ENCODE data around the gene BST1. TPM values are rescaled to one million over a fixed set of nuclear protein-coding genes. Genes with fewer than 3 reads are reported as not detected.

Gene BST1
- total RNA-seq, 6 donors from 2014 or later: 4.2 to 19.5 (median 11.1) TPM

- Histone ChIP-seq H3K4me3 (no peak overlapping the region), H3K27me3 (no peaks in the 10 kb centered on the region), H3K4me1 (no peaks in the 10 kb centered on the region), H3K36me3 (no peaks in the 10 kb centered on the region), H3K9me3 (no peaks in the 10 kb centered on the region), H3K27ac (no peak overlapping the region)
- ATAC-seq (ENCODE audit: low FRiP score in 2 of 2) (no peak), DNase-seq (no peak)
- no peak for TF ChIP-seq POLR2AphosphoS5 (IDR thresholded peaks at IDR 0.05)
- no peak for TF ChIP-seq POLR2A (IDR thresholded peaks at IDR 0.05)
- no peak for TF ChIP-seq CTCF (IDR thresholded peaks at IDR 0.05)
- TF ChIP-seq EP300 (IDR thresholded peaks at IDR 0.05): no peak
- 94% methylated on average over 1 of the region's 1 CpG for WGBS, 2 donors
Measured at GRCh38 chr4:15696866-15697265, 6.0 kb upstream of the BST1 start.

- 86 to 87% methylated on average over 11 of the region's 11 CpGs for WGBS, 2 donors
- Histone ChIP-seq H3K27me3 (no peaks in the 10 kb centered on the region), H3K9me3 (no peaks in the 10 kb centered on the region), H3K4me3 (peak overlapping the region in 3 of 4 donors; percentile 42 to 57 (median 55)), H3K36me3 (no peaks in the 10 kb centered on the region), H3K4me1 (peaks cover 0 to 12% (median 9%) of the 10 kb centered on the region in 4 donors), H3K27ac (peak overlapping the region; percentile 5 to 86 (median 65))
- no peak for DNase-seq
- no peak for TF ChIP-seq POLR2AphosphoS5 (IDR thresholded peaks at IDR 0.05)
- TF ChIP-seq EP300 (IDR thresholded peaks at IDR 0.05): no peak
- TF ChIP-seq CTCF (IDR thresholded peaks at IDR 0.05): no peak
- no peak for TF ChIP-seq POLR2A (IDR thresholded peaks at IDR 0.05)
- peak; percentile 25 to 52 for ATAC-seq (ENCODE audit: low FRiP score in 2 of 2)
Measured at GRCh38 chr4:15703439-15703838, 574 bp downstream of the BST1 start.

GRCh38 chr4:15704129-15704528, 1.3 kb downstream of the BST1 start:
- H3K4me3 ChIP-seq: no peak overlapping the region
- peaks cover 0 to 12% (median 9%) of the 10 kb centered on the region in 4 donors for H3K4me1 ChIP-seq
- ATAC-seq (ENCODE audit: low FRiP score in 2 of 2) (no peak), DNase-seq (no peak)
- no peak overlapping the region for H3K27ac ChIP-seq
- TF ChIP-seq POLR2AphosphoS5 (IDR thresholded peaks at IDR 0.05) (no peak), POLR2A (IDR thresholded peaks at IDR 0.05) (no peak), EP300 (IDR thresholded peaks at IDR 0.05) (no peak), CTCF (IDR thresholded peaks at IDR 0.05) (no peak)
- H3K36me3 ChIP-seq: no peaks in the 10 kb centered on the region
- H3K27me3 ChIP-seq: no peaks in the 10 kb centered on the region
- no peaks in the 10 kb centered on the region for H3K9me3 ChIP-seq

GRCh38 chr4:15706646-15707362, 3.9 kb downstream of the BST1 start:
- H3K9me3 ChIP-seq: no peaks in the 10 kb centered on the region

More at GRCh38 chr4:15706646-15707362, 3.9 kb downstream of the BST1 start:
- Histone ChIP-seq H3K27me3 (no peaks in the 10 kb centered on the region), H3K36me3 (no peaks in the 10 kb centered on the region), H3K27ac (no peak overlapping the region), H3K4me1 (peaks cover 0 to 12% (median 9%) of the 10 kb centered on the region in 4 donors), H3K4me3 (no peak overlapping the region)
- ATAC-seq (ENCODE audit: low FRiP score in 2 of 2) (no peak), DNase-seq (no peak)
- WGBS, 2 donors: 62 to 65% methylated on average over 3 of the region's 3 CpGs
- no peak for TF ChIP-seq POLR2A (IDR thresholded peaks at IDR 0.05)
- TF ChIP-seq CTCF (IDR thresholded peaks at IDR 0.05): no peak
- no peak for TF ChIP-seq EP300 (IDR thresholded peaks at IDR 0.05)
- TF ChIP-seq POLR2AphosphoS5 (IDR thresholded peaks at IDR 0.05): no peak

Measured in upper lobe of left lung (tissue), 6 donors.